ENCODE measurements around the gene KANK3. TPM values are rescaled to one million over a fixed set of nuclear protein-coding genes. Genes with fewer than 3 reads are reported as not detected.
"Not testable (repeated sequence)": the region's sequence is repeated elsewhere in the genome, so short reads cannot be mapped to it uniquely, and the experiment has no call there.

Gene KANK3
- total and polyA plus RNA-seq, 2 donors = 3.3 to 6.0 TPM

GRCh38 chr19:8386990-8387389 is 43.9 kb upstream of the KANK3 start:
- WGBS = 89% methylated on average over 4 of the region's 4 CpGs
- H3K27ac ChIP-seq (ENCODE audit: low read depth in 1 of 2, low read length in 1 of 2) = no peak overlapping the region
- peaks cover under 1 to 17% of the 10 kb centered on the region in 2 donors for H3K4me1 ChIP-seq (ENCODE audit: control insufficient read depth in 2 of 2, insufficient read depth in 2 of 2, low read length in 2 of 2)
- no peak overlapping the region for H3K4me3 ChIP-seq (ENCODE audit: low read length in 2 of 2)
- peaks cover 0 to 5% of the 10 kb centered on the region in 2 donors for H3K9me3 ChIP-seq (ENCODE audit: control insufficient read depth in 2 of 2, insufficient read depth in 1 of 2, low read length in 1 of 2)
- H3K36me3 ChIP-seq (ENCODE audit: control insufficient read depth in 2 of 2, insufficient read depth in 2 of 2, low read length in 1 of 2) = peaks cover 0 to 5% of the 10 kb centered on the region in 2 donors
- no peak for DNase-seq (ENCODE audit: low read depth in 6 of 9, low spot score in 9 of 9)
- H3K27me3 ChIP-seq (ENCODE audit: control insufficient read depth in 2 of 2, insufficient read depth in 1 of 2, low read length in 1 of 2) = no peaks in the 10 kb centered on the region

DNA sequence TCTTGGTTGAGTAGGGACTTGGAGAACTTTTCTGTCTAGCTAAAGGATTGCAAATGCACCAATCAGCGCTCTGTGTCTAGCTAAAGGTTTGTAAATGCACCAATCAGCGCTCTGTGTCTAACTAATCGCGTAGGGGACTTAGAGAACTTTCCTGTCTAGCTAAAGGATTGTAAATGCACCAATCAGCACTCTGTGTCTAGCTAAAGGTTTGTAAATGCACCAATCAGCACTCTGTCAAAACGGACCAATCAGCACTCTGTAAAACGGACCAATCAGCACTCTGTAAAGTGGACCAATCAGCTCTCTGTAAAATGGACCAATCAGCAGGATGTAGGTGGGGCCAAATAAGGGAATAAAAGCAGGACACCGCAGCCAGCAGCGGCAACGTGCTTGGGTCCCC is 43.4 kb upstream of the KANK3 start:
- 86% methylated on average over 9 of the region's 9 CpGs for WGBS
- not testable (repeated sequence) for H3K36me3 ChIP-seq (ENCODE audit: control insufficient read depth in 2 of 2, insufficient read depth in 2 of 2, low read length in 1 of 2); H3K4me3 ChIP-seq (ENCODE audit: low read length in 2 of 2); H3K27ac ChIP-seq (ENCODE audit: low read depth in 1 of 2, low read length in 1 of 2); DNase-seq (ENCODE audit: low read depth in 6 of 9, low spot score in 9 of 9); H3K9me3 ChIP-seq (ENCODE audit: control insufficient read depth in 2 of 2, insufficient read depth in 1 of 2, low read length in 1 of 2); H3K27me3 ChIP-seq (ENCODE audit: control insufficient read depth in 2 of 2, insufficient read depth in 1 of 2, low read length in 1 of 2)
- peaks cover 0 to 11% of the 10 kb centered on the region in 2 donors for H3K4me1 ChIP-seq (ENCODE audit: control insufficient read depth in 2 of 2, insufficient read depth in 2 of 2, low read length in 2 of 2)

DNA sequence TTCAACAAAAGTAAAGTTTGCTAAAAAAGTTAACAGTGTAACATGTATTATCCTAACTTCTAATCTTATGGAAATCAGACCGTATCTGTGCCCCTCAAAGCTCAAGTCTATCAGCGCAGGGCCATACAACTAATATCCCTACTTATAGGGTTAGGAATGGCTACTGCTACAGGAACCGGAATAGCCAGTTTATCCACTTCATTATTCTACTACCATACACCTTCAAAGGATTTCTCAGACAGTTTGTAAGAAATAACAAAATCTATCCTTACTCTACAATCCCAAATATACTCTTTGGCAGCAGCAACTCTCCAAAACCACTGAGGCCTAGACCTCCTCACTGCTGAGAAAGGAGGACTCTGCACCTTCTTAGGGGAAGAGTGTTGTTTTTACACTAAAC is 42.5 kb upstream of the KANK3 start:
- not testable (repeated sequence) for H3K4me3 ChIP-seq (ENCODE audit: low read length in 2 of 2); H3K36me3 ChIP-seq (ENCODE audit: control insufficient read depth in 2 of 2, insufficient read depth in 2 of 2, low read length in 1 of 2); H3K4me1 ChIP-seq (ENCODE audit: control insufficient read depth in 2 of 2, insufficient read depth in 2 of 2, low read length in 2 of 2); H3K27ac ChIP-seq (ENCODE audit: low read depth in 1 of 2, low read length in 1 of 2); H3K9me3 ChIP-seq (ENCODE audit: control insufficient read depth in 2 of 2, insufficient read depth in 1 of 2, low read length in 1 of 2); H3K27me3 ChIP-seq (ENCODE audit: control insufficient read depth in 2 of 2, insufficient read depth in 1 of 2, low read length in 1 of 2); DNase-seq (ENCODE audit: low read depth in 6 of 9, low spot score in 9 of 9)
- WGBS = 93% methylated on average over 3 of the region's 3 CpGs

GRCh38 chr19:8385103-8385502 is 42.0 kb upstream of the KANK3 start:
- H3K36me3 ChIP-seq (ENCODE audit: control insufficient read depth in 2 of 2, insufficient read depth in 2 of 2, low read length in 1 of 2); H3K4me3 ChIP-seq (ENCODE audit: low read length in 2 of 2); DNase-seq (ENCODE audit: low read depth in 6 of 9, low spot score in 9 of 9); H3K27ac ChIP-seq (ENCODE audit: low read depth in 1 of 2, low read length in 1 of 2); H3K4me1 ChIP-seq (ENCODE audit: control insufficient read depth in 2 of 2, insufficient read depth in 2 of 2, low read length in 2 of 2); H3K27me3 ChIP-seq (ENCODE audit: control insufficient read depth in 2 of 2, insufficient read depth in 1 of 2, low read length in 1 of 2); H3K9me3 ChIP-seq (ENCODE audit: control insufficient read depth in 2 of 2, insufficient read depth in 1 of 2, low read length in 1 of 2): not testable (repeated sequence)
- 90% methylated on average over 2 of the region's 2 CpGs for WGBS

- not testable (repeated sequence) for H3K4me3 ChIP-seq (ENCODE audit: low read length in 2 of 2); H3K4me1 ChIP-seq (ENCODE audit: control insufficient read depth in 2 of 2, insufficient read depth in 2 of 2, low read length in 2 of 2); H3K27me3 ChIP-seq (ENCODE audit: control insufficient read depth in 2 of 2, insufficient read depth in 1 of 2, low read length in 1 of 2); DNase-seq (ENCODE audit: low read depth in 6 of 9, low spot score in 9 of 9); H3K36me3 ChIP-seq (ENCODE audit: control insufficient read depth in 2 of 2, insufficient read depth in 2 of 2, low read length in 1 of 2); H3K27ac ChIP-seq (ENCODE audit: low read depth in 1 of 2, low read length in 1 of 2); H3K9me3 ChIP-seq (ENCODE audit: control insufficient read depth in 2 of 2, insufficient read depth in 1 of 2, low read length in 1 of 2)
- WGBS = 94% methylated on average over 4 of the region's 4 CpGs
These were observed 41.5 kb upstream of the KANK3 start for GRCh38 chr19:8384569-8384968.

GRCh38 chr19:8379156-8379891 is 36.3 kb upstream of the KANK3 start:
- H3K27me3 ChIP-seq (ENCODE audit: control insufficient read depth in 2 of 2, insufficient read depth in 1 of 2, low read length in 1 of 2); H3K36me3 ChIP-seq (ENCODE audit: control insufficient read depth in 2 of 2, insufficient read depth in 2 of 2, low read length in 1 of 2); H3K27ac ChIP-seq (ENCODE audit: low read depth in 1 of 2, low read length in 1 of 2); H3K4me1 ChIP-seq (ENCODE audit: control insufficient read depth in 2 of 2, insufficient read depth in 2 of 2, low read length in 2 of 2); H3K9me3 ChIP-seq (ENCODE audit: control insufficient read depth in 2 of 2, insufficient read depth in 1 of 2, low read length in 1 of 2); H3K4me3 ChIP-seq (ENCODE audit: low read length in 2 of 2); DNase-seq (ENCODE audit: low read depth in 6 of 9, low spot score in 9 of 9): not testable (repeated sequence)
- WGBS = 98% methylated on average over 13 of the region's 13 CpGs

GRCh38 chr19:8377598-8377997 is 34.5 kb upstream of the KANK3 start:
- no peaks in the 10 kb centered on the region for H3K27me3 ChIP-seq (ENCODE audit: control insufficient read depth in 2 of 2, insufficient read depth in 1 of 2, low read length in 1 of 2)
- WGBS = 10% methylated on average over 1 of the region's 1 CpG
- no peak for DNase-seq (ENCODE audit: low read depth in 6 of 9, low spot score in 9 of 9)
- H3K4me3 ChIP-seq (ENCODE audit: low read length in 2 of 2) = no peak overlapping the region
- H3K36me3 ChIP-seq (ENCODE audit: control insufficient read depth in 2 of 2, insufficient read depth in 2 of 2, low read length in 1 of 2) = peaks cover 0 to 12% of the 10 kb centered on the region in 2 donors
- no peaks in the 10 kb centered on the region for H3K9me3 ChIP-seq (ENCODE audit: control insufficient read depth in 2 of 2, insufficient read depth in 1 of 2, low read length in 1 of 2)
- no peak overlapping the region for H3K27ac ChIP-seq (ENCODE audit: low read depth in 1 of 2, low read length in 1 of 2)
- peaks cover 0 to 7% of the 10 kb centered on the region in 2 donors for H3K4me1 ChIP-seq (ENCODE audit: control insufficient read depth in 2 of 2, insufficient read depth in 2 of 2, low read length in 2 of 2)

DNA sequence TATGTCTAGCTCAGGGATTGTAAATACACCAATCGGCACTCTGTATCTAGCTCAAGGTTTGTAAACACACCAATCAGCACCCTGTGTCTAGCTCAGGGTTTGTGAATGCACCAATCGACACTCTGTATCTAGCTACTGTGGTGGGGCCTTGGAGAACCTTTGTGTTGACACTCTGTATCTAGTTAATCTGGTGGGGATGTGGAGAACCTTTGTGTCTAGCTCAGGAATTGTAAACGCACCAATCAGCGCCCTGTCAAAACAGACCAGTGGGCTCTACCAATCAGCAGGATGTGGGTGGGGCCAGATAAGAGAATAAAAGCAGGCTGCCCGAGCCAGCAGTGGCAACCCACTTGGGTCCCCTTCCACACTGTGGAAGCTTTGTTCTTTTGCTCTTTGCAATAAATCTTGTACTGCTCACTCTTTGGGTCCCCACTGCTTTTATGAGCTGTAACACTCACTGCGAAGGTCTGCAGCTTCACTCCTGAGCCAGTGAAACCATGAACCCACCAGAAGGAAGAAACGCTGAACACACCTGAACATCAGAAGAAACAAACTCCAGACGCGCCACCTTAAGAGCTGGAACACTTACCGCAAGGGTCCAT is 33.4 kb upstream of the KANK3 start:
- H3K27me3 ChIP-seq (ENCODE audit: control insufficient read depth in 2 of 2, insufficient read depth in 1 of 2, low read length in 1 of 2); H3K27ac ChIP-seq (ENCODE audit: low read depth in 1 of 2, low read length in 1 of 2); DNase-seq (ENCODE audit: low read depth in 6 of 9, low spot score in 9 of 9); H3K9me3 ChIP-seq (ENCODE audit: control insufficient read depth in 2 of 2, insufficient read depth in 1 of 2, low read length in 1 of 2); H3K4me3 ChIP-seq (ENCODE audit: low read length in 2 of 2); H3K4me1 ChIP-seq (ENCODE audit: control insufficient read depth in 2 of 2, insufficient read depth in 2 of 2, low read length in 2 of 2): not testable (repeated sequence)
- 95% methylated on average over 10 of the region's 10 CpGs for WGBS
- peaks cover 0 to 12% of the 10 kb centered on the region in 2 donors for H3K36me3 ChIP-seq (ENCODE audit: control insufficient read depth in 2 of 2, insufficient read depth in 2 of 2, low read length in 1 of 2)

DNA sequence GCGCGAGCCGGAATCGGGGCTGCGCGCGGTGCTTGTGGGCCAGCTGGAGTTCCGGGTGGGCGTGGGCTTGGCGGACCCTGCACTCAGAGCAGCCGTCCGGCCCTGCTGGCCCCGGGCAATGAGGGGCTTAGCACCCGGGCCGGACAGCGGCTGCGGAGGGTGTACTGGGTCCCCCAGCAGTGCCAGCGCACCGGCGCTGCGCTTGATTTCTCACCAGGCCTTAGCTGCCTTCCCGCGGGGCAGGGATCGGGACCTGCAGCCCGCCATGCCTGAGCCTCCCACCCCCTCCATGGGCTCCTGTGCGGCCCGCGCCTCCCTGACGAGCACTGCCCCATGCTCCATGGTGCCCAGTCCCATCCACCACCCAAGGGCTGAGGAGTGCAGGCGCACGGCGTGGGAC is 32.7 kb upstream of the KANK3 start:
- H3K36me3 ChIP-seq (ENCODE audit: control insufficient read depth in 2 of 2, insufficient read depth in 2 of 2, low read length in 1 of 2) = peaks cover 0 to 14% of the 10 kb centered on the region in 2 donors
- H3K9me3 ChIP-seq (ENCODE audit: control insufficient read depth in 2 of 2, insufficient read depth in 1 of 2, low read length in 1 of 2); H3K27me3 ChIP-seq (ENCODE audit: control insufficient read depth in 2 of 2, insufficient read depth in 1 of 2, low read length in 1 of 2); H3K4me3 ChIP-seq (ENCODE audit: low read length in 2 of 2); DNase-seq (ENCODE audit: low read depth in 6 of 9, low spot score in 9 of 9); H3K4me1 ChIP-seq (ENCODE audit: control insufficient read depth in 2 of 2, insufficient read depth in 2 of 2, low read length in 2 of 2); H3K27ac ChIP-seq (ENCODE audit: low read depth in 1 of 2, low read length in 1 of 2): not testable (repeated sequence)
- 98% methylated on average over 32 of the region's 32 CpGs for WGBS
